Breast epithelium (tissue), 3 donors: ENCODE results near the gene RAET1G.
"Not testable (repeated sequence)": the region's sequence is repeated elsewhere in the genome, so short reads cannot be mapped to it uniquely, and the experiment has no call there.

Experiments used
- CTCF ChIP-seq, 3 donors: fragments of 450-650 bp; IDR thresholded peaks; one replicate each; pipeline ENCODE4 v1.5.1; 2016 to 2017; ENCODE audit warnings: antibody characterized with exemption in 3 of 3, mild to moderate bottlenecking in 3 of 3, moderate library complexity in 3 of 3
- POLR2A ChIP-seq: fragments of 450-650 bp; IDR thresholded peaks from one replicate; pipeline ENCODE4 v1.6.1; 2016; ENCODE audit warnings: antibody characterized with exemption, mild to moderate bottlenecking, moderate library complexity
- POLR2AphosphoS5 ChIP-seq, 3 donors: sonication (generic); formaldehyde crosslinking; IDR thresholded peaks; one replicate each; pipeline ENCODE4 v1.6.1; 2017; ENCODE audit warnings: antibody characterized with exemption in 3 of 3

- not testable (repeated sequence) for TF ChIP-seq CTCF (IDR thresholded peaks at IDR 0.05); POLR2A; POLR2AphosphoS5 (IDR thresholded peaks at IDR 0.05)
These were observed 10.2 kb downstream of the RAET1G start for GRCh38 chr6:149912680-149913079.
